Gastroesophageal sphincter (tissue), 3 donors: ENCODE results near the gene PREX1.

ENCODE experiments used
- POLR2A ChIP-seq, 2 donors: fragments of 450-650 bp; IDR thresholded peaks; one replicate each; pipeline ENCODE4 v1.6.1; 2017; ENCODE audit warnings: antibody characterized with exemption in 2 of 2, mild to moderate bottlenecking in 2 of 2, moderate library complexity in 1 of 2
- POLR2AphosphoS5 ChIP-seq: sonication (generic); formaldehyde crosslinking; IDR thresholded peaks from one replicate; pipeline ENCODE4 v1.6.1; 2017; ENCODE audit warnings: antibody characterized with exemption
- TF ChIP-seq, protein P1 (sequence below), 4 experiments: fragments of 200-600 bp in 2 of 4; fragments of 450-650 bp in 2 of 4; sonication (generic) in 1 of 4; IDR thresholded peaks; one replicate each; pipeline ENCODE4 v1.5.1; 2017 to 2019; ENCODE audit warnings: antibody characterized with exemption in 4 of 4, mild to moderate bottlenecking in 2 of 4, moderate library complexity in 2 of 4

DNA sequence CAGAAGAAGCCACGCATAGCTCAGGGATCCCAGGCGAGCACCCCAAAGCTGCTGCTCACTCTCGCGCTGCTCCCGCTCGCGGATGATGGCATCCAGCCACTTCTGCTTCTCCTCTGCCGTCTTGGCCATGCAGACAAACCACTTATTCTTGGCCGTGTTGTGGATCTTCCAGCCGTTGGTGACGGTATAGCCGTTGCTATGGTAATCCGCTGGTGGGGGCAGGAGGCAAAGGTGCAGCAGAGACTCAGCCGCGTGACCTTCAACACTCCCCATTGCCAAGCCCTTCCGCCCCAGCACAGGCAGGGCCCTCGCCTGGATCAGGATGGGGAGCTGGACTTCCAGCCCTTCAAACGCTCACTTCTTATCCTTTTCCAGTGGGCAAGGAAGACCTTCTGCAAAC lies 136.9 kb downstream of the PREX1 start:
- TF ChIP-seq, protein P1, sequence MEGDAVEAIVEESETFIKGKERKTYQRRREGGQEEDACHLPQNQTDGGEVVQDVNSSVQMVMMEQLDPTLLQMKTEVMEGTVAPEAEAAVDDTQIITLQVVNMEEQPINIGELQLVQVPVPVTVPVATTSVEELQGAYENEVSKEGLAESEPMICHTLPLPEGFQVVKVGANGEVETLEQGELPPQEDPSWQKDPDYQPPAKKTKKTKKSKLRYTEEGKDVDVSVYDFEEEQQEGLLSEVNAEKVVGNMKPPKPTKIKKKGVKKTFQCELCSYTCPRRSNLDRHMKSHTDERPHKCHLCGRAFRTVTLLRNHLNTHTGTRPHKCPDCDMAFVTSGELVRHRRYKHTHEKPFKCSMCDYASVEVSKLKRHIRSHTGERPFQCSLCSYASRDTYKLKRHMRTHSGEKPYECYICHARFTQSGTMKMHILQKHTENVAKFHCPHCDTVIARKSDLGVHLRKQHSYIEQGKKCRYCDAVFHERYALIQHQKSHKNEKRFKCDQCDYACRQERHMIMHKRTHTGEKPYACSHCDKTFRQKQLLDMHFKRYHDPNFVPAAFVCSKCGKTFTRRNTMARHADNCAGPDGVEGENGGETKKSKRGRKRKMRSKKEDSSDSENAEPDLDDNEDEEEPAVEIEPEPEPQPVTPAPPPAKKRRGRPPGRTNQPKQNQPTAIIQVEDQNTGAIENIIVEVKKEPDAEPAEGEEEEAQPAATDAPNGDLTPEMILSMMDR (IDR thresholded peaks at IDR 0.05): no peak
- TF ChIP-seq POLR2A (IDR thresholded peaks at IDR 0.05): no peak
- TF ChIP-seq POLR2AphosphoS5: no peak
